ENCODE results near the gene UNC79.

GRCh38 chr14:93410893-93411292, 19.8 kb upstream of the UNC79 start:
- TF ChIP-seq CTCF (IDR thresholded peaks at IDR 0.05), result no peak
- TF ChIP-seq POLR2A (IDR thresholded peaks at IDR 0.05), result no peak
